Colonic mucosa (tissue), 4 donors: Measurements from ENCODE around the gene PRSS22. TPM values are rescaled to one million over a fixed set of nuclear protein-coding genes. Genes with fewer than 3 reads are reported as not detected.

Experiments used
- DNase-seq: peaks from one replicate; pipeline ENCODE4 v3.0.0-alpha.2; 2020
- H3K27ac ChIP-seq: fragments of 200-600 bp; one replicate; pipeline ENCODE4 v1.8.0; 2021
- H3K27me3 ChIP-seq: fragments of 200-600 bp; one replicate; pipeline ENCODE4 v1.8.0; 2021
- H3K36me3 ChIP-seq: fragments of 200-600 bp; one replicate; pipeline ENCODE4 v1.8.0; 2021
- H3K4me1 ChIP-seq: fragments of 200-600 bp; one replicate; pipeline ENCODE4 v1.8.0; 2021; ENCODE audit warnings: mild to moderate bottlenecking
- H3K4me3 ChIP-seq: fragments of 200-600 bp; one replicate; pipeline ENCODE4 v1.8.0; 2021
- H3K9ac ChIP-seq, 2 donors: one replicate each; pipeline ENCODE4 v1.7.0; 2013; ENCODE audit warnings: control low read depth in 2 of 2, low read depth in 2 of 2, low read length in 2 of 2
- H3K9me3 ChIP-seq: fragments of 200-600 bp; one replicate; pipeline ENCODE4 v1.8.0; 2021
- intact Hi-C: fragments of 100-400 bp; cut with DNase I; formaldehyde crosslinking; loops from one replicate; pipeline ENCODE4 v1.14.1; 2022
- total RNA-seq, 2 donors: library from RNA; stranded (reverse); fragmentation: NEBNext Ultra II Directional in 1 of 2; extraction: Animal tissue kit (Norgen Biotek cat#: 25700) in 1 of 2; gene quantifications; one replicate each; pipeline ENCODE4 v1.2.1, GENCODE V29; 2021
- TF ChIP-seq, protein P1 (sequence below): fragments of 200-600 bp; IDR thresholded peaks from one replicate; pipeline ENCODE4 v1.8.0; 2022; ENCODE audit warnings: antibody characterized with exemption, mild to moderate bottlenecking
- donor health status: healthy.
- donor health status: DM: no; HTN: no; CAD: no.
- donor health status: DM: no; HTN: no; CAD: no.

Gene PRSS22
- total RNA-seq, 2 donors from 2014 or later, result 6.1 to 6.7 TPM

DNA sequence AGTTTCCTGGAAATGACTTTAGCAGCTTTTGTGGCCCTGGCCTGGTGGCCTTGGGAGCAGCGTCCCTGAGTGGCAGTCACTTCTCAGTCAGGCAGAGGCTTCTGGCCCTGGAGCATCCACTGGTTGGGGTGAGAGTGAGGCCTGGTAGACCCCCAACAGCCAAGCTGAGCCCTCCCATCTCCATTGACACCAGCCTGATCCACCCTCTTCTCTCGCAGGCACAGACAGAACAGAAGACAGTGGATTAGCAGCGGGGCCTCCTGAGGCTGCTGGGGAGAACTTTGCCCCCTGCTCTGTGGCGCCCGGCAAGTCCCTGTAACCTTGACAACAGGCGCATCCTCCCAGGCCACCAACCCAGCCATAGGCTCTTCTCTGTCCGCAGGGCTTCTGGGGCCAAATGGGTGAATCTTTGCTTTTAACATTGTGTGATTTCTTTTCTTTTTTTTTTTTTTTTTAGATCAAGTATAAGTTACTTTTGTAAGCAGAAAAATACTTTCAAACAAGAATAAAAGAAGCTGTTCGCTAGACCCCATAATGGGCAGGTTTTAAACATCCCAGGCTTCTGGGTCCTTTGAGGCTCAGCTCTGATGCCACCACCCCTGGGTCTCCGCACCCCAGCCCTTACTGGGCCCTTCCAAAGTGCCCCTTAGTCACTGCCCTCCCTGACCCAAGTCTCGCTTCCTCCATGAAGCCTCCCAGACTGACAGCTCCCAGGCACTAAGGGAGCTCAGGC, 41.0 kb upstream of the PRSS22 start:
- Histone ChIP-seq H3K4me1 (no peaks in the 10 kb centered on the region), H3K9ac (no peak overlapping the region), H3K27ac (no peak overlapping the region), H3K4me3 (no peak overlapping the region), H3K27me3 (no peaks in the 10 kb centered on the region), H3K9me3 (no peaks in the 10 kb centered on the region), H3K36me3 (no peaks in the 10 kb centered on the region)
- TF ChIP-seq, protein P1, sequence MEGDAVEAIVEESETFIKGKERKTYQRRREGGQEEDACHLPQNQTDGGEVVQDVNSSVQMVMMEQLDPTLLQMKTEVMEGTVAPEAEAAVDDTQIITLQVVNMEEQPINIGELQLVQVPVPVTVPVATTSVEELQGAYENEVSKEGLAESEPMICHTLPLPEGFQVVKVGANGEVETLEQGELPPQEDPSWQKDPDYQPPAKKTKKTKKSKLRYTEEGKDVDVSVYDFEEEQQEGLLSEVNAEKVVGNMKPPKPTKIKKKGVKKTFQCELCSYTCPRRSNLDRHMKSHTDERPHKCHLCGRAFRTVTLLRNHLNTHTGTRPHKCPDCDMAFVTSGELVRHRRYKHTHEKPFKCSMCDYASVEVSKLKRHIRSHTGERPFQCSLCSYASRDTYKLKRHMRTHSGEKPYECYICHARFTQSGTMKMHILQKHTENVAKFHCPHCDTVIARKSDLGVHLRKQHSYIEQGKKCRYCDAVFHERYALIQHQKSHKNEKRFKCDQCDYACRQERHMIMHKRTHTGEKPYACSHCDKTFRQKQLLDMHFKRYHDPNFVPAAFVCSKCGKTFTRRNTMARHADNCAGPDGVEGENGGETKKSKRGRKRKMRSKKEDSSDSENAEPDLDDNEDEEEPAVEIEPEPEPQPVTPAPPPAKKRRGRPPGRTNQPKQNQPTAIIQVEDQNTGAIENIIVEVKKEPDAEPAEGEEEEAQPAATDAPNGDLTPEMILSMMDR, result no peak
- no peak for DNase-seq
- intact Hi-C loops, result no loop called here

DNA sequence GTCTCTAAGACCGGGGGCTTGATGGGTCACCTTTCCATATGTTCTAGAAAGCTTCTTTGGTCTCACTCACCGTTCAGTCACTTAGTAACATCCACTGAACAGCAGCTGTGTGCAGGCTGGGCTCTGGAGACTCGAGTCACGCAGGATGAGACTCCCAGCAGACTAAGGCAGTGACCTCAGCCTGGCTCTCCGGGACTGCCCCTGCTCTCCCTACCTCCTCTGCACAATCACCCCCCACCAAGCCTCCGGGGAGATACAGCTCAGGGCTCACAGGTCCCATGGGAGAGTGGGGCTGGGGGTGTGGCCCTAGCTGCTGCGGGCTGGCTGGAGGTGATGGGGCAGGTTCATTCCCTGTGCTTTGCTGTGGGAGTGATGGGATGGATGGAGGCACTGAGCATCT, 39.1 kb upstream of the PRSS22 start:
- intact Hi-C loops, result no loop called here
- no peak overlapping the region for H3K27ac ChIP-seq
- TF ChIP-seq, protein P1, result no peak
- no peaks in the 10 kb centered on the region for H3K27me3 ChIP-seq
- no peaks in the 10 kb centered on the region for H3K36me3 ChIP-seq
- no peak overlapping the region for H3K9ac ChIP-seq
- H3K9me3 ChIP-seq, result no peaks in the 10 kb centered on the region
- DNase-seq, result no peak
- H3K4me1 ChIP-seq, result no peaks in the 10 kb centered on the region
- H3K4me3 ChIP-seq, result no peak overlapping the region

DNA sequence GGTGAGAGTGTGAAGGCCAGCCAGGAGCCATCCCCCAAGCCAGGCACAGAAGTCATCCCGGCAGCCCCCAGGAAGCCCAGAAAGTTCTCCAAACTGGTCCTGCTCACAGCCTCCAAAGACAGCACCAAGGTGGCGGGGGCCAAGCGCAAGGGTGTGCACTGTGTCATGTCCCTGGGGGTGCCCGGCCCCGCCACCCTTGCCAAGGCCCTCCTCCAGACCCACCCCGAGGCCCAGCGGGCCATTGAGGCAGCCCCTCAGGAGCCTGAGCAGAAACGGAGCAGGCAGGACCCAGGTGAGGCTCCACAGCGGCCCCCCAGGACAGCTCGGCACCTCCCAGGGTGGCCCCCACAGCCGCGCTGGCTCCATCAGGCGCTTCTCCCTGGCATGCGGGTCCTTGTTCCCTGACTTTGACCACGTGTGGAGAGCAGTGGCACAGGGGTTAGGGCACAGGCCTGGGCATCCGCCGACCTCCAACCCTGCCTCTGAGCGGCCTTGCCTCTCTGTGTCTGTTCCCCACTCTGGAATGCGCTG, 38.6 kb upstream of the PRSS22 start:
- intact Hi-C loops, result no loop called here
- no peaks in the 10 kb centered on the region for H3K9me3 ChIP-seq
- H3K27me3 ChIP-seq, result no peaks in the 10 kb centered on the region
- no peaks in the 10 kb centered on the region for H3K36me3 ChIP-seq
- TF ChIP-seq, protein P1, result no peak
- no peak for DNase-seq
- H3K27ac ChIP-seq, result no peak overlapping the region
- H3K4me3 ChIP-seq, result no peak overlapping the region
- no peak overlapping the region for H3K9ac ChIP-seq
- no peaks in the 10 kb centered on the region for H3K4me1 ChIP-seq

DNA sequence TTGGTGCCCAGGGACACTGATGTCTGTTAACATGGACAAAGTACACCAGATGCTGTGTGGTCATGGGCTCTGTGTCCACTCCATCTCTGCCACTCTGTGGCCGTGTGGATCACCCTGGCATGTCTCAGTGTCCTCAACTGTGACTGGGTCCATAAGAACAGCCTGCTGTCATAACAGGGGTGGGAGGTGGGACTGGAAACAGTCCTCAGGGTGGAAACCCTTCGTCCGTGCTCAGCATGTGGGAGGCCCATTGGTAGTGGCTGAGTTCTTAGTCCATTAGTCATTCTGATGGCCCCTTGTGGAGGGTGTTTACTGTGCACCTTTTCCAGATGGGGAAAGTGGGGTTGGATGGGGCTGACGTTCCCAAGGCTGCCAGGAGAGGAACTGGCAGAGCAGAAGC, 37.8 kb upstream of the PRSS22 start:
- TF ChIP-seq, protein P1, result no peak
- no peaks in the 10 kb centered on the region for H3K36me3 ChIP-seq
- no peak overlapping the region for H3K4me3 ChIP-seq
- H3K27me3 ChIP-seq, result no peaks in the 10 kb centered on the region
- no peak for DNase-seq
- H3K9ac ChIP-seq, result no peak overlapping the region
- H3K9me3 ChIP-seq, result no peaks in the 10 kb centered on the region
- H3K4me1 ChIP-seq, result no peaks in the 10 kb centered on the region
- no peak overlapping the region for H3K27ac ChIP-seq
- intact Hi-C loops, result no loop called here

DNA sequence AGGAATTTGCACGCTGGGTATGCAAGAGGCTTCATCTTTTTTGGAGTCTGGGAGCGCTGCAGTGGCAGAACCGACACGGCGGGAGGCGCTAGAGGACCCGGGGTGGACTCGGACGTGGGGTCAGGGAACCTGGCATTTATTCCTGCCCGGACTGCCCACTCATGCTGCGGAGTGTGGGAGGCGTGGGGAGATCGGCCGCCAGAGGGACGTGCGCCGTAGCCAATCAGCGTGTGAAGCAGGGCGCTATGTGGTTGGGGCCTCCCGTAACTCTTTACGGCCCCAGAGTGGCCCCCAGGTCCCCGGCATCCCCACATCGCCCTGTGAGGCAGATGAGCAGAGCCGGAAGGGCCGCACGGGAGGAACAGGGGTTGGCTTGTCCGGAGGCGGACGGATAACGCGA, 36.3 kb upstream of the PRSS22 start:
- H3K36me3 ChIP-seq, result no peaks in the 10 kb centered on the region
- H3K27me3 ChIP-seq, result no peaks in the 10 kb centered on the region
- no peak overlapping the region for H3K27ac ChIP-seq
- intact Hi-C loops, result no loop called here
- no peak overlapping the region for H3K9ac ChIP-seq
- no peak overlapping the region for H3K4me3 ChIP-seq
- TF ChIP-seq, protein P1, result no peak
- H3K4me1 ChIP-seq, result no peaks in the 10 kb centered on the region
- no peak for DNase-seq
- H3K9me3 ChIP-seq, result no peaks in the 10 kb centered on the region
